OCI-LY1 (cell line): Measurements from ENCODE around the gene SH3BGRL2.

Experiments used
- CTCF ChIP-seq: fragments of 200-600 bp; sonication (generic), shearing (Covaris generic); IDR thresholded peaks from 2 replicates; pipeline ENCODE4 v1.5.1; 2017; ENCODE audit warnings: mild to moderate bottlenecking, antibody characterized with exemption, low read length, moderate library complexity, mixed read lengths
- EZH2 ChIP-seq: fragments of 200-600 bp; sonication (generic), shearing (Covaris generic); IDR thresholded peaks from 2 replicates; pipeline ENCODE4 v1.8.0; 2017; ENCODE audit warnings: borderline replicate concordance, mixed run types, mild to moderate bottlenecking, antibody characterized with exemption, low read length, moderate library complexity, mixed read lengths

DNA sequence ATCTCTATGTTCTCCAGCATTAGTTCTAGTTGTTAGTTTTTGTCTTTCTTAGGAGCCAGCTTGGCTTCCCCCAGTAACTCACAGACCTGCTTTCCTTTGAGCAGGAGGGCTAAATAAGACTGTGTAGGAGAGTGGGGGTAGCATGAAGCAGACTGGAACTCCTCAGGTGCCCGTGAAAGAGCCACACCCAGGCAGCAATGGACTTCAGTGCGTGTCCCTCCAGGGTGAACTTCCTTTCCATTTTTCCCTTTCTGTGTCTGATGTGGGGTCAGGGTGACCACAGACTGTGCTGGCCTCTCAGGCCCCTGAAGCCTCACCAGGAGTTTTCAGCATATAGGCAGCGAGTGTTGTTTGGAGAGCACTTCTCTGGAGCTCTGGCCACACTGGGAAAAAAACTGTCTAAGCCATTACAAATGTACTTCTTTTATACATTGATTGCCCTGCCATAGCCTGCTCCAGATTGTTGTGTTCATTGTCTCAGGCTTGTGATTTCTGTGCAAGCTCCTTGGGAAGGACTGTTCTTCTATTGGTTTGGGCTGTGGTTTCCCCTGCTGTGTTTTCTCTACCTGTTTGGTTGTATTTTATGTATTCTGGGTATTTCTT, 55.7 kb downstream of the SH3BGRL2 start:
- no peak for TF ChIP-seq CTCF
- no peak for TF ChIP-seq EZH2
